ENCODE data around the gene TREX2. TPM values are rescaled to one million over a fixed set of nuclear protein-coding genes. Genes with fewer than 3 reads are reported as not detected.

The TREX2 gene
- total RNA-seq, 1 experiment from 2014 or later: 1.1 TPM

DNA sequence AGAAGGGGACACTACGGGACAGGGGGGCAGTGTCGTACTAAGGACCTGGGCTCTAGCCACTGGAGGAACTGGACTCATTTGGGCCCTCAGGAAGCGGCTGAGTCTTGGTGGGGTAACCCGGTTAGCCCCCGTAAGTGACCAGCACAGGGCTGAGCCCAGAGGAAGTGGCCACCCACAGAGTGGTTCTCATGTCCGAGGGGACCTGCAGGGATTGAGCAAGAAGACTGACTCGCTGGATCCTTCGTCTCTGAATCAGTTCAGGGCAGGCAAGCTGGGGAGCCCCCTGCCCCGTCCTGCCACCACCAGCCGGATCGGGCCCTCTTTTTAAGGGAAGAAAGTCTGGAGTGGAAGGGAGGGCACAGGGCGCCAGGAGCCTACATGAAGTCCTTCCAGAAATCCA, 48.2 kb upstream of the TREX2 start:
- H2BK12ac ChIP-seq (ENCODE audit: insufficient read length, low read depth, low read length): no peak overlapping the region
- H3K4me2 ChIP-seq (ENCODE audit: insufficient read depth, insufficient read length, low read length): no peak overlapping the region
- no peak overlapping the region for H2BK15ac ChIP-seq (ENCODE audit: low read depth, low read length)
- H3K27ac ChIP-seq (ENCODE audit: insufficient read length, low read depth, low read length): no peak overlapping the region
- H3K23ac ChIP-seq (ENCODE audit: insufficient read length, low read depth, low read length): no peak overlapping the region
- no peak overlapping the region for H2BK5ac ChIP-seq (ENCODE audit: insufficient read length, low read length)
- no peaks in the 10 kb centered on the region for H3K23me2 ChIP-seq (ENCODE audit: insufficient read length, low read depth, low read length, poor library complexity, severe bottlenecking)
- H3K79me2 ChIP-seq (ENCODE audit: insufficient read depth, low read length): no peaks in the 10 kb centered on the region
- H3K27me3 Mint-ChIP-seq (ENCODE audit: low read depth): peaks cover 10% of the 10 kb centered on the region
- peaks cover 24% of the 10 kb centered on the region for H3K9me3 ChIP-seq (ENCODE audit: control insufficient read depth, low read depth, low read length)
- H2BK120ac ChIP-seq (ENCODE audit: low read depth, low read length, poor library complexity, severe bottlenecking): no peak overlapping the region
- H2BK20ac ChIP-seq (ENCODE audit: low read depth, low read length, poor library complexity, severe bottlenecking): no peak overlapping the region
- no peak overlapping the region for H2AK5ac ChIP-seq (ENCODE audit: insufficient read length, low read length)
- H3K27ac Mint-ChIP-seq: no peak overlapping the region
- H3K27me3 ChIP-seq (ENCODE audit: insufficient read depth, low read length): no peaks in the 10 kb centered on the region
- H3K18ac ChIP-seq (ENCODE audit: insufficient read length, low read depth, low read length): no peak overlapping the region
- DNase-seq: no peak
- no peak for TF ChIP-seq CTCF (conservative IDR thresholded peaks at IDR 0.05)
- no peak overlapping the region for H3K9ac ChIP-seq (ENCODE audit: extremely low read depth, insufficient read length, low read length)
- no peak overlapping the region for H3K4ac ChIP-seq (ENCODE audit: low read depth, low read length)
- no peak overlapping the region for H4K5ac ChIP-seq (ENCODE audit: insufficient read length, low read depth, low read length)
- peak overlapping the region in 1 of 2 experiments; percentile 17; a peak in 1 of 5 replicates for H3K4me3 Mint-ChIP-seq
- H3K4me1 Mint-ChIP-seq: peaks cover 0 to 7% of the 10 kb centered on the region in 2 experiments; a peak in 2 of 4 replicates
- no peak overlapping the region for H3T11ph ChIP-seq (ENCODE audit: low read length)
- H3K36me3 Mint-ChIP-seq (ENCODE audit: insufficient read depth in 1 of 3, low read depth in 3 of 3): peaks cover 0 to 2% (median 0%) of the 10 kb centered on the region in 3 experiments; a peak in 1 of 7 replicates
- no peaks in the 10 kb centered on the region for H4K20me1 ChIP-seq (ENCODE audit: control insufficient read depth, insufficient read depth, insufficient read length)
- no peak overlapping the region for H3K56ac ChIP-seq (ENCODE audit: insufficient read length, low read depth, low read length)
- peaks cover 45 to 61% of the 10 kb centered on the region in 2 experiments for H3K9me3 Mint-ChIP-seq
- H2AFZ ChIP-seq (ENCODE audit: low read length): no peak overlapping the region
- H3K14ac ChIP-seq (ENCODE audit: insufficient read depth, low read length): no peak overlapping the region
- whole genome bisulfite sequencing (ENCODE audit: extremely low coverage, insufficient read length, low lambda C conversion rate): no CpG with 5 or more reads among the region's 12 CpGs
- H4K91ac ChIP-seq (ENCODE audit: insufficient read length, low read depth, low read length): no peak overlapping the region
- no peak overlapping the region for H4K8ac ChIP-seq (replicated peaks; ENCODE audit: insufficient read length, low read depth, low read length)
- H3K4me1 ChIP-seq (ENCODE audit: insufficient read depth, low read length): no peaks in the 10 kb centered on the region
- no peaks in the 10 kb centered on the region for H3K79me1 ChIP-seq (ENCODE audit: insufficient read depth, low read depth, low read length, poor library complexity, severe bottlenecking)

Measured in H9 (cell line).